HG02938 (cell line): ENCODE results near the gene ZNF79.
"Not testable (repeated sequence)": the region's sequence is repeated elsewhere in the genome, so short reads cannot be mapped to it uniquely, and the experiment has no call there.

Source experiments
- ATAC-seq: cut with Tn5 transposase; IDR thresholded peaks from one replicate; pipeline ENCODE4 v1.9.1; 2021; ENCODE audit warnings: mild to moderate bottlenecking, moderate library complexity; ENCODE audit not compliant: unreplicated experiment

ZNF79 gene

DNA sequence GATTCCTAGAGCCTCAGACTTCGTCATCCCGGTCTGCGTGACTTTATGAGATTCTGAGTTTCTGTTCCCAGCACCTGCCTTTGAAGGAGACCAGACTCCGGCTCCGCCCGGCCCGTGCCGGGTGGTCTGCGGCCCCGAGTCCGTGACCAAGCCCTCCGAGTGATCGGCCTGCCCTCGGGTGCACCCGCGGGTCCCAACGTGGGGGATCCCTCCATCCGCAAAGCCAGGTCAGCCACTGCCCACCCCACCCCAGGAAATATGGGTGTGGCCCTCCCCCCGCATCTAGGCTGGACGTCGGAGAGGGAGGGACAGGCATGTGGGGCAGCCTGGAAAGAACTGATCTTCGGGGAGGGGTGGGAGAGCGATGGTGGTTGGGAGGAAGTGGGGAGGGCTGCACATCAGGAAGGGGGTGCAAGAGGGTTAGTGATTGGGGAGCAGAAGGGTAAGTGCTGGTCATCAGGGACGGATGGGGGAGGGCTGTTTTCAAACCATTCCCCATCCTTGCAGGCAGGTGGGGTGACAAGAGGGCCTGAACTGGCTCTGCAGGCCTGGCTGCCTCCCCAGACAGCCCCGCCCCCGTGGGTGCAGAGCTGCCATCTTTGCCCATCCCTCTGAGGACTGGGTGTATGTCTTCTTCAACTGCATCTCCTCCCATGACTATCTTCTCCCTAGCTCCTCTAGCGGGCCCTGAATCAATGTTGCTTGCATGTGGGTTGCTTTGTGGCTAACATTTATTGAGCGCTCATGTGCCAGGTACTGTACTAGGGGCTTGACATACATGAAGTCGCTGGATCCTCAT is 27.9 kb downstream of the ZNF79 start:
- peak; percentile 4 for ATAC-seq

GRCh38 chr9:127452691-127453090 is 28.5 kb downstream of the ZNF79 start:
- ATAC-seq: no peak

DNA sequence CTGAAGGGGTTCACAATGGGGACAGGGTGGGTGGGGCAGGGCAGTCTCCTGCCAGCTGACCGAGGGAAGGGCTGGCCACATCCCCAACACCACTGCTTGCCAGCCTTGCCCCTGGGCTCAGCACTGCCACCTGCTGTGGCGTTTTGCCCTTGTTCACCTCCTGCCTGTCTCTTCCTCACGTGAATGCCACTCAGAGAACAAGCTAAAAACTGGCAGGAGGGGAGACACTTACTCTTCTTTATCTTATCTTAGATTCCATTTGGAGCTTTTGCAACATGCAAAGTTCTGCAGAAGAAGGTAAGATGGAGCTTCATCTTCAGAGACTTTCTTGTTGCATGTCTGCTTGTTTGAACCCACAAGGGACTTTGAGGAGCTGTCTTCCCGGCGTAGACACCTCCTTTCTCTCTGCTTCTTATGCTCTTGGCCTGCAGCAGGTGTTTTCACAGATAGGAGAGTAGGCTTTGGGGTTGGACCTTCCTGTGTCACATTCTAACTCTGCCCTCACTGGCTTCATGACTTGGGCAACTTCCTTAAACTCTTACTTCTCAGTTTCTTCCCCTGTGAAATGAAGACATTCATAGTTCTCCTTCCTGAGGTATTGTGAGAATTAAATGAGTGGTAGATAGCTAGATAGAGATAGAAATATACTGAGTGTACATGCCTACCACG is 31.3 kb downstream of the ZNF79 start:
- no peak for ATAC-seq

GRCh38 chr9:127457191-127457878 is 33.2 kb downstream of the ZNF79 start:
- no peak for ATAC-seq

GRCh38 chr9:127458921-127459320 is 34.7 kb downstream of the ZNF79 start:
- no peak for ATAC-seq

DNA sequence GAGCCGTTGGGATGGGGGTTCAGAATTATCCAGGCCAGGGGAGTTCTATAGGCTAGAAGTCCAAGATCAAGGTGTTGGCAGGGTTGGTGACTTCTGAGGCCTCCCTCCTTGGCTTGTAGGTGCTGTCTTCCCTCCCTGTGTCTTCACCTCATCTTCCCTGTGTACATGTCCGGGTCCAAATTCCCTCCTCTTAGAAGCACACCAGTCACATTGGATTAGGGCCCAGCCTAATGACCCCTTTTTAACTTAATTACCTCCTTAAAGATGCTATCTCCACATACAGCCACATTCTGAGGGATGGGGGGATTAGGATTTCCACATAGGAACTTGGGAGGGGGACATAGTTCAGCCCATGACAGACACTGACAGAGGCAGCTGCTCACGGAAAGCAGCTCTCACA is 39.2 kb downstream of the ZNF79 start:
- ATAC-seq: no peak

- no peak for ATAC-seq
Observed at GRCh38 chr9:127463911-127464310, 39.7 kb downstream of the ZNF79 start.

- not testable (repeated sequence) for ATAC-seq
Observed at GRCh38 chr9:127466407-127466917, 42.3 kb downstream of the ZNF79 start.

DNA sequence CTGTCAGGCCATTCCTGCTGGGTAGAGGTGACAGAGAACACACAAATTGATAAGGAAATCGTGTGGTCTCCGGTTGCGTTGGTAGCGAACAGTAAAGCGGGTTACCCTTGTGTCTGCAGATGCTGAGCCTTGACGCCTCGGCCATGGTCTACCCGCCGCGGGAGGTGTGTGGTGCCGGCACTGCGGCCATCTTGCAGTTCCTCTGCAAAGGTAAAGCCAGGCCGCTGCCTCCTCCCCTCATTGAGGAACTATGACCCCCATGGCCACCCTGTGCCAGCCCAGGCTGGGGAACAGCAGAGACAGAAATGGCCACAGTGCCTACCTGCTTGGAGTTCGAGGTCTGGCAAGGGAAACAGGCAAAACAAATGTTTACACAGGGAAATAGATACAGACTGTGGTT is 43.4 kb downstream of the ZNF79 start:
- no peak for ATAC-seq

DNA sequence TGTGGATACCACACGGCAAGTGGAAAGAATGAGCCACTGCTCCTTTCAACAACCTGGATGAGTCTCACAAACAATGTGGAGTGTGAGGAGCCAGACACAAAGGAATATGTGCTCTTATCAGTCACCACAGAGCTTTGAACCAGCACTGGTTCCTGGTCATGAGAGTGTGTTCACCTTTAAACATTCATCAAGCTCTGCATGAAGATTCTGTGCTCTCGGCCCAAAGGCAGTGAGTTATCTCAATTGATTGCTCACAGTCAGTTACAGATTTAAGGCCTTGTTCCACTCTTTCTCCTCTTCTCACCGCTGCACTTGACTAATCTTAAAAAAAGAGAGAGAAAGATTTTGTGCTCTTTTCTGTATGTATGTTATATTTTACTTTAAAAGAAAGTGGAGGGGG is 46.5 kb downstream of the ZNF79 start:
- ATAC-seq: no peak

DNA sequence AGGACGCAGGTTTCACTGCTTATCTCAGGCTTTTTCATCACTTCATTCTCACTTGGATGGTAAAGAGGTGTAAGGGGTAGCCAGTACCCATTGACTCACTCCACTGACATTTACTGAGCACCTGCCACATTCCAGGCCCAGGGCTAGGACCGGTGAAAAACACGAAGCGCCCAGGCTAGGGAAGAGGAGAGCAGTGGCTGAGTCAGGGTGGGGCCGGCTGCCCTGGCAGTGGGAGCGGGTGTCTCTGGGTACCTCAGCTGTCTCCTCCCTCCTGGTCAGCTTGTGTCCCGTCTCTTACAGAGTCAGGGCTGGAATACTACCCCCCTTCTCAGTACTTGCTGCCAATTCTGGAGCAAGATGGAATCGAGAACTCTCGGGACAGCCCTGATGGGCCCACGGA is 49.3 kb downstream of the ZNF79 start:
- ATAC-seq: no peak

- ATAC-seq: no peak
Observed at GRCh38 chr9:127473932-127474331, 49.8 kb downstream of the ZNF79 start.

GRCh38 chr9:127474592-127474991 is 50.4 kb downstream of the ZNF79 start:
- no peak for ATAC-seq

- no peak for ATAC-seq
Observed at GRCh38 chr9:127479507-127480081, 55.4 kb downstream of the ZNF79 start.

DNA sequence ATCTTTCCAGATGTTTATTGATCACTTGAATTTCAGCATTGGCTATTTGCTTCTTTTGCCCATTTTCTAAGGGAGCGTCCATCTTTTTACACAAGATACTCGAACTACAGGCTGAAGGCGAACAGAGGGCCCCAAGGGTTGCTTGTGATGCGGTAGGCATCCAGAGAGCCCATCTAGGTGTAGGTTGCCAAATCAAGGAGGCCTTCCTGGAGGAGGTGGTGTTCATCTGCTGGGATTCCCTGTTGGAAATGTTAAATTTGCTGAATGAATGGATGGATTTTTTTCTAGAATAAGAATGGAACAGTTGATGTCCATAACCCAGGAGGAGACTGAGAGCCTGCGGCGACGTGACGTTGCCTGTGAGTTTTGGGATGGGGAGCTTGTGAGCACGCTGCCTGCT is 58.5 kb downstream of the ZNF79 start:
- ATAC-seq: no peak

- no peak for ATAC-seq
Observed at GRCh38 chr9:127485995-127486394, 61.8 kb downstream of the ZNF79 start.

DNA sequence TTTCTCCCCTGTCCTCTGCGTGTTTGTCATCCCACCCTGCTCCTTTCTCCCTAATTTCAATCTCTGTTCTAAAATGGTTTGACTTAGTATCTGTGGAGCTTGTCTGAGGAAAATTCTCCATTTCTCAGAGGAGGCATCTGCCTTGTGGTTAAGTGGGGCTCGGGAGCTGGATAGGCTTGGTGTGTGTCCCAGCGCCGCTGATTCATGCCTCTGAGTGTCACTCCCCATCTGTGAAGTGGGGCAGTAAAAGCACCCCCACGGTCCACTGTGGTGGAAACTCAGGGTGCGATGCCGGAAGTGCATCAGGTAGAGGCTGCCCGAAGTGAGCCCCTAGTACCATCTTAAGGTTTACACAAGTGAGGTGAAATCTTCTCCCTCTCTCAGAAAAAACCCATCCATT is 64.8 kb downstream of the ZNF79 start:
- no peak for ATAC-seq

- ATAC-seq: no peak
Observed at GRCh38 chr9:127489471-127490115, 65.4 kb downstream of the ZNF79 start.

- no peak for ATAC-seq
Observed at GRCh38 chr9:127490535-127491230, 66.5 kb downstream of the ZNF79 start.

GRCh38 chr9:127491516-127491915 is 67.3 kb downstream of the ZNF79 start:
- no peak for ATAC-seq
